ENCODE results near the gene NFIL3.
A peak's percentile ranks its signal among the peaks of the same experiment; 100 is the strongest.

The NFIL3 gene

DNA sequence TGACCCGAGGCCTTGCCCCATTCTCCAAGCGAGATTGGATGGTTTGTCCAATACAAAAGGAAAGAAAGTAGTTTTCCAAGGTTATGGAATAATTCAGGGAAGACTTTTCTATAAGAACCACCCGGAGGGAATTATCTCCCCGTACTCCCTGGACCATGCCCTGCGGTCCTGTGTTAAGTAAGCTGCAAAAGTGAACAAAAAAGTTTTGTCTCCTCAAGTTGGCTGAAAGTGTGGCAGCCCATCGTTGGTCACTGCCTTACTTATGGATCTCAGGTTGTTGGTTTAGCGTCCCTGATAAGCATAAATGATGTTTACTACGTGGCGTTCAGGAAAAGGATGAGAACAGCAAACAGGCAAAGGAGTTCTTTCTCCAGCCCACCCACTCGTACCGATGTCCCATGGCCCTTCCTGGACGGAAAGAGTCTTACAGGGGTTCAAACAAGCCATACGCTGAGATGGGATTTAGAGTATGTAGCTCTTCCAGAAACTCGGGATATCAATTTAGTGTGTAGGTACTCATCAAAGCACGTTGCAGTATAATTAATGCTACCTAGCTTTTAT lies 61.5 kb downstream of the NFIL3 start:
- H3K36me3 ChIP-seq: peaks cover 17% of the 10 kb centered on the region
- H3K4me2 ChIP-seq: peak overlapping the region; percentile 98
- peak overlapping the region; percentile 100 for H3K4me3 ChIP-seq
- H3K4me1 ChIP-seq: peaks cover 23% of the 10 kb centered on the region
- H3K27ac ChIP-seq: no peak overlapping the region
- peak overlapping the region; percentile 96; the same call in 1 of the 2 replicates for H3K9ac ChIP-seq
- H3K27me3 ChIP-seq: no peaks in the 10 kb centered on the region
- peaks cover 26% of the 10 kb centered on the region for H3K9me3 ChIP-seq
- TF ChIP-seq Cebpa-rat (IDR thresholded peaks at IDR 0.05): no peak
- H4K20me1 ChIP-seq: peaks cover 29% of the 10 kb centered on the region

DNA sequence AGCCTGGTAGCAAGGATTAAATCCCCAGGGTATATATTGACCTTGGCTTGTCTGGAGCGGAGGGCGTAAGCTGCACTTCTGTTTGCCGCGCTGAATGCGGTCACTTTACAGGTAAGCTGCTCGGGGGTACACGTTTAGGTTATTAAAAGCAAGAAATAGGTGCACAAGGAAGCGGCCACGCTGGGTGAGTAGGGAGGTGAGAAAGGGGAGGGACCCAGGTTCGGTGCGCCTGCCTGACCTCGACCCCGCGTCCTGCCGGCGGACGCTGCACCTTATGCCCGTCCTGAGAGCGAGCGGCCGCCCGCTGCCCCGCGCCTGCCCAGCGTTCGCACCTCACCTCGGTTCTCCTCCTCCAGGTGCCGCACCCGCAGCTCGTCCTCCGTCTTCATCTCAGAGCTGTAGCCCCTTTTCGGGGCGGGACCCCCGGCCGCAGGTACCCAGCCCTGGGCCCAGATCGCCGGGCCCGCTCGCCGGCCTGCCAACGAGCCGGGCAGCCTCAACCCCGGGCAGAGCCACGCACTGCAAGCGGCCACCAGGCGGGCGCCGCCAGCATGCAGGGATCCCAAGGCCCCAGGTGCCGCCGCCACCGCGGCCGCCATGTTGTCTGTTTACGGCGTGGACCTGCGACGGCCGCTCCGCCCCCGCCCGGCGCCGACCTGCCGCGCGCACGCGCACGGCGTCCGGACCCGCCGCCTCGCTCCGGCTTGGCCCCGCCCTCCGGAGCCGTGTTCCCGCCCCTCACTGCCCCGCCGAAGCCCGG lies 62.2 kb downstream of the NFIL3 start, which contains the start of gene AUH:
Gene AUH (minus strand): TSS at position 628 of the 760 bp plus-strand sequence. CDS start 29 bp downstream, at position 599.
- Histone ChIP-seq H3K4me1 (peaks cover 23% of the 10 kb centered on the region), H3K36me3 (peaks cover 24% of the 10 kb centered on the region), H3K4me3 (peak within 1 kb of the TSS; percentile 100), H3K4me2 (peak within 1 kb of the TSS; percentile 98), H3K9ac (peak within 1 kb of the TSS; percentile 96), H3K9me3 (peaks cover 26% of the 10 kb centered on the region), H3K27ac (peak within 1 kb of the TSS; percentile 93), H4K20me1 (peaks cover 35% of the 10 kb centered on the region), H3K27me3 (no peaks in the 10 kb centered on the region)
- no peak for TF ChIP-seq Cebpa-rat (IDR thresholded peaks at IDR 0.05)

DNA sequence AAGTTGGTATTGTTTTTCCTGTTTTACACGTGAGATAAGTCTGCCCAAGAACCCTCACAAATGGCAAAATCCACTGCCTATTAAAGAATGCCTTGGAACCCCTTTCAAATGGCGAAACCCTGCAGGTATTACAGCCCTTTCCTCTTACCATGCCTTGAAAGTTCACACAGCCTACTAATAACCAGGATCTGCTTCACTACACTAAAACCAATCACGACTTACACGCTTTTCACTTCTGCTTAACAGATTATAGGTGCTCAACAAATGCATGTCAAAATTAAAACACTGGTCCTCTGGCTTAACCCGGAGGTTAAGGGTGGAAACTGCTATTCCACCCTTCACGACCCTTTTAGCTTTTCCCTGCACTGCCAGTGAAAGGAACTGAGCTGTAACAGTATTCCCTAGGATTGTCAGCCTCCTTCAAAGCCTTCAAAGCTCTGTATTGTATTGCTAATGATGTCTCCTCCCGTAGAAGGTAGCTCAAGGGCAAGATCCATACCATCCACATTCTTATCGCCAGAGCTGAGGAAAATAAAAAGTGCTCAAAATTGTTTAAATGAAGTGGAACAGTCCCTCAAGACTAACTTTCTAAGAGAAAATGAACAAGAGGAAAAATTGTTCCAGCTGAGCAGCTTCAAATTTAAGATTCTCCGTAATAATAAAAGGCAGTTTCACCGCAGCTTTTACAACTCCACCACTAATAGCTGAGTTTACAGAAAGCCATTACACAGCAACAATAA lies 62.9 kb downstream of the NFIL3 start:
- peaks cover 23% of the 10 kb centered on the region for H3K4me1 ChIP-seq
- H3K36me3 ChIP-seq: peaks cover 27% of the 10 kb centered on the region
- peak overlapping the region; percentile 100 for H3K4me3 ChIP-seq
- peak overlapping the region; percentile 98 for H3K4me2 ChIP-seq
- no peaks in the 10 kb centered on the region for H3K27me3 ChIP-seq
- peaks cover 38% of the 10 kb centered on the region for H4K20me1 ChIP-seq
- H3K27ac ChIP-seq: peak overlapping the region; percentile 93
- peaks cover 23% of the 10 kb centered on the region for H3K9me3 ChIP-seq
- peak overlapping the region; percentile 96 for H3K9ac ChIP-seq
- TF ChIP-seq Cebpa-rat (IDR thresholded peaks at IDR 0.05): no peak

DNA sequence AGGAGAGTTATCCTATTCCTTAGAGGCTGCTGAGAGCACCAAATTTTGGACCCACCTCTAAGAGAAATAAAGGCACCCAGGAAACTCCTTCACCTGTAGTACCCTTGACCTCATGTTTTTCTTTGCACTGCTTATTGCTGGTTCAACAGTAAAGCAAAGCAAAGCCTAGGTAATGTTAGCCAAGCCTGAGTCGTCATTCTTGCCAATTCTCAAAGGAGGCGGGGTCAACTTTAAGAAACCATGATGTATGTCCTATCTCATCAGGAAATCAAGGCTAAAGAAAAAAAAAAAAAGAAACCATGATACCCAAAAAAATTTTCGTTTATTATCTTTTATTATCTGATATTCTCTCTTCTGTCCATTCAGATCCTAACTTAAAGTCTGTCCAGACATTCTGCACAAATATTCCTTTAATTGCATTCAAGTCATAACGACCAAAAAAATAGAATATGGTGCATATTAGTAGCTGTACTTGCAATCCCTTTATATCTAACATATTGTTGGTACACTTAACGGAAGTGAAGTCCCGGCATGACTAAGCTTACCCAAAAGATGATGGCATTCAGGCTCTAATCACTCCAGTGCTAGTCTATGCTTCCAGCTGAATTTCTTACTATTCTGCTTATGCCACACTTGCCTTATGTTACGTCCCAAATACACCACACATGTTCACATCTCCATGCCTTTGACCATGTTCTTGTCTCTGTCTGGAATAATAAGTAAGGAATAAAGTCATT lies 63.7 kb downstream of the NFIL3 start:
- Histone ChIP-seq H3K27me3 (no peaks in the 10 kb centered on the region), H4K20me1 (peaks cover 38% of the 10 kb centered on the region), H3K36me3 (peaks cover 35% of the 10 kb centered on the region), H3K9me3 (peaks cover 15% of the 10 kb centered on the region), H3K27ac (no peak overlapping the region), H3K4me2 (peak overlapping the region; percentile 98), H3K4me1 (peaks cover 23% of the 10 kb centered on the region), H3K9ac (no peak overlapping the region), H3K4me3 (peak overlapping the region; percentile 100; the same call in 1 of the 2 replicates)
- TF ChIP-seq Cebpa-rat (IDR thresholded peaks at IDR 0.05): no peak

DNA sequence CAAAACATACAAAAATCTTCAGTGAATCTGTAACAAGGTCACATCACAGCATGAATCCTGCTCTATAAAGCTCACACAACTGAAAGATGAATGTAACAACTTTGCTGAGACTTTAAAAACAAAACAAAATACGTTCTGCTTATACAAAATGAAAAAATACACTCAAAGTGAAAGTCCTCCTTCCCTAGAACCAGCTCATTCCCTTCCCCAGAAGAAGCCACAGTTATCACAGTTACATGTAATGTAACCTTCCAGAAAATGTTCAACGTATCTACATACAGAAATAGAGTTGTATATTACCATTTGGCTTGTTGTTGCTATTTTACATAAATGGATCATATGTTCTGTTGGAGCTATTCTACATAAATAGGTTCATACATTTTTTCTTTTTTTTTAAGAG lies 64.5 kb downstream of the NFIL3 start:
- Histone ChIP-seq H3K4me2 (no peak overlapping the region), H3K9ac (no peak overlapping the region)

More for the DNA sequence above, 64.5 kb downstream of the NFIL3 start:
- H3K4me1 ChIP-seq: peaks cover 23% of the 10 kb centered on the region
- peaks cover 7% of the 10 kb centered on the region for H3K9me3 ChIP-seq
- peaks cover 39% of the 10 kb centered on the region for H4K20me1 ChIP-seq
- peaks cover 43% of the 10 kb centered on the region for H3K36me3 ChIP-seq
- H3K27ac ChIP-seq: no peak overlapping the region
- no peak for TF ChIP-seq Cebpa-rat (IDR thresholded peaks at IDR 0.05)
- no peak overlapping the region for H3K4me3 ChIP-seq
- H3K27me3 ChIP-seq: no peaks in the 10 kb centered on the region

All from BLaER1 (cell line).